ENCODE measurements around the gene AUH.
"Not testable (repeated sequence)": the region's sequence is repeated elsewhere in the genome, so short reads cannot be mapped to it uniquely, and the experiment has no call there.

AUH gene, protein sequence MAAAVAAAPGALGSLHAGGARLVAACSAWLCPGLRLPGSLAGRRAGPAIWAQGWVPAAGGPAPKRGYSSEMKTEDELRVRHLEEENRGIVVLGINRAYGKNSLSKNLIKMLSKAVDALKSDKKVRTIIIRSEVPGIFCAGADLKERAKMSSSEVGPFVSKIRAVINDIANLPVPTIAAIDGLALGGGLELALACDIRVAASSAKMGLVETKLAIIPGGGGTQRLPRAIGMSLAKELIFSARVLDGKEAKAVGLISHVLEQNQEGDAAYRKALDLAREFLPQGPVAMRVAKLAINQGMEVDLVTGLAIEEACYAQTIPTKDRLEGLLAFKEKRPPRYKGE

DNA sequence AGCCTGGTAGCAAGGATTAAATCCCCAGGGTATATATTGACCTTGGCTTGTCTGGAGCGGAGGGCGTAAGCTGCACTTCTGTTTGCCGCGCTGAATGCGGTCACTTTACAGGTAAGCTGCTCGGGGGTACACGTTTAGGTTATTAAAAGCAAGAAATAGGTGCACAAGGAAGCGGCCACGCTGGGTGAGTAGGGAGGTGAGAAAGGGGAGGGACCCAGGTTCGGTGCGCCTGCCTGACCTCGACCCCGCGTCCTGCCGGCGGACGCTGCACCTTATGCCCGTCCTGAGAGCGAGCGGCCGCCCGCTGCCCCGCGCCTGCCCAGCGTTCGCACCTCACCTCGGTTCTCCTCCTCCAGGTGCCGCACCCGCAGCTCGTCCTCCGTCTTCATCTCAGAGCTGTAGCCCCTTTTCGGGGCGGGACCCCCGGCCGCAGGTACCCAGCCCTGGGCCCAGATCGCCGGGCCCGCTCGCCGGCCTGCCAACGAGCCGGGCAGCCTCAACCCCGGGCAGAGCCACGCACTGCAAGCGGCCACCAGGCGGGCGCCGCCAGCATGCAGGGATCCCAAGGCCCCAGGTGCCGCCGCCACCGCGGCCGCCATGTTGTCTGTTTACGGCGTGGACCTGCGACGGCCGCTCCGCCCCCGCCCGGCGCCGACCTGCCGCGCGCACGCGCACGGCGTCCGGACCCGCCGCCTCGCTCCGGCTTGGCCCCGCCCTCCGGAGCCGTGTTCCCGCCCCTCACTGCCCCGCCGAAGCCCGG is at the start of gene AUH:
Gene AUH (minus strand): TSS at position 628 of the 760 bp plus-strand sequence. CDS start 29 bp downstream, at position 599.
- peak; percentile 87 to 97 (median 95) for DNase-seq

DNA sequence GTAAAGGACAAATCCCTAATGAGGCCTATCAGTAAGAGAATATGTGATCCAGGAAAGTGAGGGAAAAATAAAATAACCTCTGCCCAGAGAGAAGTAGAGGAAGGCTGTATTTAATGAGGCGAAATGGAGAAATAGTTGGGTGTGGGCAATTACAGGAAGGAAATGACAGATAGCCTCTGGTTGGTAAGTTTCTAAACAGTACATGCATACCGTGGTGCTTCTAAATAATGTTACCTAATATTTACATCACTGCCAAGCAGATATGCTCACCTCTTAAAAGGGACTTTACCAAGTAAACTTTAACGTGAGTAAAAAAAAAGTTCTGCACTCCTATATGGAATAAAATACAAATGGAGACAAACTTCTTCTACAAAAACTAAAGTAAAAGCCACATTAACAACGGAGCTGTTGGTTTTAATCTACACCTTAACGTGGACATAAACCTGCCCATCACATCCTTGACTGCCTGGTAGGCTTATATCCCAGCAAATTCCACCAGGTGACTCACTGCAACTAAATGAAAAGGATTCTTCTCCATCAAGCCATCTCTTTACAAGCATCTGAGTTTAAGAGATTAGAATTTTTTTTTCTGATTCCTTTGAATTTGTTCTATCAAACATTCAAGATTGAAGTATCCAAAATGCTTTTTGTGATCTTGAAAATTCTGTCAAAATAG is 49.5 kb upstream of the AUH start:
- peak; percentile 59 to 85 (median 82) for DNase-seq

DNA sequence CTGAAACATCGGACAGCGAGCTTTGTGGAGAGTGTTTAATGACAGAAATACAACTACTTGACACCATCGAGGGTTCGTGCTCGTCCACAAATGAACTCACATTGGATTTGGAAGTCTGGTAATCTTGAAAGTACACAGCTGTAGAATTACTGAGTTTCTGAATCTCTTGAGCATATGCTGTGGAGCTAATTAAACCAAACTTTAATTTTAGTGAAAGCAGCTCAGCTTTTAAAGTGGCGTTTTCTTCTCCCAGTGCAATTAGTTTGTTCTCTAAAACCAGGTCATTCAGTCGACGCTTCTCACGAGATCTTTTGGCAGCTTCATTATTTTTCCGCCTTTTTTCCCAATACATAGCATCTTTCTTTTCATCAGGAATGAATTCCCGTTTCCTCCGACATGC is 48.4 kb upstream of the AUH start:
- no peak for DNase-seq

DNA sequence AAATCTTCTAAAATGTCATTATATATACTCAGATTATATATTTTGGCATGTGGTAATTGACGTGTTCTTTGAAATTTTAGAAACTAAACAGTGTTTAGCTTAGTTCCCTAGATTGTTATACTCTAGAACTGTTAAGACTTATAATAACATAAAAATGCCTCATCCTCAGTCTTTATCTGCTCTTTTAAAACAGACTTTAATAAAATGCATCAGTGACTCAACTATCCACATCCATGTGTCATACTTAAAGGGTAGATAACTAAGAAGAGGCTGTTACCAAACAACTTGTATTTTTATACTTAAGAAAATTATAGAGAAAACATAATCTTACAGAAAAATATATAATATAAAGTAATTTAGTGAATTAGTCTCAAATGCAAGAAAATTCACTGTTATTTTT is 46.8 kb upstream of the AUH start:
- DNase-seq, result peak in 2 of 3 donors; percentile 40 to 48

DNA sequence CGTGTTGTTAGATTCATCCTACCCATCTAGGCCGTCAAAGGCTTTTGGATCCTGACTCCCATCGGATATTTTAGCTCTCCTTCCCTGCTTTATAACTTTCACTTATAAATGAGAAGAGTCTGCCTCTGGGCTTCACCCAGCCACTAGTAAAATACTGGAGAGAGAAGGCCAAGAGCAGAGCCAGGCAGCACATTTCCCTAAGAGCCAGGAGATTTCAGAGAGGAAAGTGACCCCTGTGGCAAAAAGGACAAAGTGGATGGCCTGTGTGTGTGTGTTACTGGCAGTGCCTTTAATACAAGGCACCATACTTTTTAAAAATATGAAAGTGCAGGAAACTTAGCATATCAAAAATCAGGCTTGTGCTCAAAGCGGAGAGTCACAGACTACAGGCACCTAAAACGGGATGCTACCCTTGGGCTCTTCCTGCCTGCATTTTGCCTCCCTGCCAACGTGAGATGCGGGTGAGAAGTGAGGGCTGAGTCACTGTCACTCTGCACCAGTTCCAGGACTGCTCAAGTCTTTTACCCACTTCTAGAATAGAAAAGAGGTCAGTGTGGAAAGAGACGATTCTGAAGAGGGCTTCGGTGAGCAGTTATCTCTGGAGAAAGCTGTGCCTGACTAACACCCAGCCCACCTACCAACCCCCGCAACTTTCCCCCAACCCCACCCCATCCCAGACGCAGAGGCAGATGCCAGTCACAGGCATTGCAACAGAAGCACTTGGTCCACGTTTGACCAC is 46.0 kb upstream of the AUH start:
- DNase-seq, result peak; percentile 37 to 59 (median 43)

DNA sequence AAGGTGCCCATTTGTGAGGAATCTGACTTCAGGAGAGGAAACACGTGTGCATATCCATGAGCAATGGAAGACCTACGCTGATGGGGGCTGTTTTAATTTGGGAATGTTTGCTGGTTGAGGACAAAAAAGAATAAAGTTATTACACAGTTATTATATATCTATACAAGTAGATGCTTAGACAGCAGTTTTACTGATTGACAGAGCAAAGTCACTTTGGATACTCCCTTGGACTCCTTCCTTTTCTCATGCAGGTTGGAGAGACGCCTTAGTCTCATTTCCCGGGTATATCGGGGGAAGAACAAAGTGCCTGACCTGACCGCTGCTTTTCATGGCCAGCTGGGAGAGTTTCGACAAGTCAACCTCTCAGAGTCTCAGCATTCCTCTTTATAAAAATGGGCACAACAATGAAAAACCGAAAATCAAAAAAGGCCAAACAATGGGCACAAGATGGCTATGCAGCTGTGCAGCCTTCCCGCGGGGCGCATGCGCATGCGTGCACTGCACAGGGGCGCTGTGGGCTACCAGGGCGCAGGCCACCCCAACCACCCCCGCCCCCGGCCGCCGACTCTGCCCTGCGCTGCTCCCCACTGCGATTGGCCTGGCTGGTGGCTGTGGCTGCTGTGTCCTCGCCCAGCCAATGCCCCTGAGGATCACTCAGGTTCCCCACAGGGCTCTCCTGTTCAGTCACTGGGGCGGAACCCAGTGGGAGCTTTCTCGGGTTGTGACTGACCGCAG is 43.8 kb upstream of the AUH start:
- DNase-seq, result peak in 1 of 3 donors; percentile 22

DNA sequence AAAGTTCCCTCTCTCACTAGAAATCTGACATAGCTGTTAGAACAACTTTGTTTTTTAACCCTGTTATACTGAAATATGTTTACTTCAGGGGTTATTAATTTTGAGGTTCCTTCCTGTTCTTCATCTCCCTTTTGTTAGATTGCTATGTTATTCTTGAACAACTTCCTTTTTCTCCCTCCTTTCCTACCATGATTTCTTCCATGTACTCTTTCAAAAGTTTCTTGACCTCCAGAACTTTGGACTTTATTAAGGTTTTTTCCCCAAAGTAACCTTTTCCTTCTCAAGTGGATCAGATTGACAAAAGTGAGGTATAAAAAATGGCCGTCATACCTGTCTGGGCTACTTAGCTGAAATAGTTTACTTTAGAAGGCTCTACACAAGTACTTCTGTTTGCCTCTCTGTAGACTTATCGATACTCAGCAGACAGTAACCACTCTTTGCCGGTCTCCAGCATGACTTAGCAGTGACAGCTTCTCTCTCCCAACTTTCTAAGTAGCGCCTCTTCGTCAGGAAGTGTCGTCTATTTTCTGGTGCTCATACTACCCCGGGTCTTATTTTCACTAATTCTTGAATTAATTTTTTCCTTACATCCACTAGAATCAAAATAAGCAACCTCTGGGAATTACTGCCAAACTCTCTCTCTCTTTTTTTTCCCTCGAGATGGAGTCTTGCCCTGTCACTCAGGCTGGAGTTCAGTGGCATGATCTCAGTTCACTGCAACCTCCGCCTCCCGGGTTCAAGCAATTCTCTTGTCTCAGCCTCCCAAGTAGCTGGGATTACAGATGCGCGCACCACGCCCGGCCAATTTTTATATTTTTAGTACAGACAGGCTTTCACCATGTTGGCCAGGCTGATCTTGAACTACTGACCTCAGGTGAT is 42.2 kb upstream of the AUH start:
- peak in 1 of 3 donors; percentile 34 for DNase-seq

DNA sequence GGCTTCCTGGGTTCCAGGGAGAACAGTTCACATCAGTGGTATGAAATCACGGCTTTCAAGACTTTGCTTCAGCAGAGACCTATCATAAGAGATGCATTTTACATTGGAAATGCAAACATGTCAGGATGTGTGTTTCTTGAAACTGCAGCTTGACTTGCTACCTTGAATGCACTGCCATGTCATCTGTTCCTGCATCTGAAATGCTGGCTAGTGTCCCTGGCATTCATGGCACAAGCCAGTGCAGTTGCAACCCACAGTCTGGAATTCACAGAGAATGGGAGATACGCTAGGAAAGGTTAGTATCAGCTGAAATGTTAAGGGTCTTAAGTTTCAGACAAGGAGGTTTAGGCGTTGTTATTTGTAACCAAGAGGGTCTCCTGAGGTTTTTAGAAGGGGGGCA is 37.2 kb upstream of the AUH start:
- DNase-seq, result no peak

DNA sequence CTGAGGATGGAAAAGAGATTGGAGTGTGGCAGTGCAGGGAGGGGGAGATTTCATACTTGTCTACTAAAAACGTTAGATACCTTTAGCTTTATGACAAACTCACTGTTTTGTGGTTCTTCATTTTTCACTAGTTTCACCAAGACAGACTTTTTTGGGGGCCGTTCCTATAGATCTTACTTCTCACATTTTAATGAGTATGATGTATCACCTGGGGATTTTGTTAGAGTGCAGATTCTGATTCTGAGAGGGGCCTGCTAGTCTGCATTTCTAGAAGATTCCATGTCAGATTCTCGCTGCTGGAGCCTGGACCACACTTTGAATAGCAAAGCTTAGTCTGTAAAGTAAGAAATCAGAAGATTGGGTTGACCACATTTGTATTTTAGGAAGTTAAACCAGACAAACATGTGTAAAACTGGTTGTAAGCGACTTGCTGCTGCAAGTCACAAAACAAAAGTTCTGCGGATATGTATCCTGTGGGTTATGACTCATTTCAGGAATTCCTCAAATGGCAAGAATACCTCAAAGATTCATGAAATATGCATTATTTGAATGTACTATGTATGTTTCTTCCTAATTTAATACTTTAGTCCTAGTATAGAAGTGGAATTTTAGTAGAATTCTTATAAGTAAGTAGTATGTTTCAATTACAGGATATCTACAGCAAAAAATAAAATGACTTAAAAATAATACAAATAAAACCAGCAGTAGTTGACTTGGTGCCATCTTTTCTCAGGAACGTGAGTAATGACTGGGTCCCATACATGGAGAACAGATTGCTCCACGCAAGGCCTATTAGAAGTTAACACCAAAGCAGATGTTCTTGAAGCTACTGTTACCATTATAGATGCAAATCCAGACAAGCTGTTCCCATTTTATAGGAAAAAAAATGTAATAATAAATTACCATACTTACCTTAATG is 34.1 kb upstream of the AUH start:
- peak; percentile 60 to 85 (median 84) for DNase-seq

DNA sequence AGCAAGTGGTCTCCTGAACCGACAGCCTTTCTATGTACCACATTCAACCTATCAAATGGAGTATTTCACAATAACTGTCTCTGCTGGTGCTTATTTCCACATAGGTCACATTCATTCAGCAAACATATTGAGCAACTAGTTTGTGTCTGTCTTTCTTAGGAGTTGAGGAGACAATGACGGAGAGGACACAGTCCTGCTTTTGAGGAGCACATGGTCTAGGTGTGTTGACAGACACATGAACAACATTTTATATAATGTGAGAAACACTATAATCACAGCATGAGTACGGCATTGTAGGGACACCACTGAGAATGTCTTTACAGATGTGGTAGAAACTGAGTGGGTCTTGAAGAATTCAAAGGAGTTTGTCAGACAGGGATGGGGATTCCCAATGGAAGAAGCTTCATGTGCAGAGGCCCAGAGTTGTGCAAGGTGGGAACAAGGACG is 33.4 kb upstream of the AUH start:
- DNase-seq, result peak; percentile 55 to 82 (median 81)

DNA sequence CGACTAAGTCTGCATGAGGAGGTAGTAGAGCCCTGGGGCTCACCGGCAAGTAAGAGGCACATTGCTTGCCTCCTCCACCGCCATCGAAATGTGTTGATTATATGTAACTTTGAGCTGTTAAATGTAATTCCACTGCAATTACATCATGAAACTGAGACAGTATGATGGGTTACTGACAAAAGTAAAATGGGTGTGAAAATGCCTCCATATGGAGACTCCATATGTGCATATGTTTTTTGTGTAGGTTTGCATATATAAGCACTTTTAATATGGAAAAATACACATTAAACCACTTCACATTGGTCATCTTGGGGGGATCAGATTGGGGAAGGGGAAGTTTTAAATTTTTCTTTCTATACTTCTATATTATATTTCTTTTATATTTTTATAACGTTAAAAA is 32.1 kb upstream of the AUH start:
- DNase-seq, result no peak

DNA sequence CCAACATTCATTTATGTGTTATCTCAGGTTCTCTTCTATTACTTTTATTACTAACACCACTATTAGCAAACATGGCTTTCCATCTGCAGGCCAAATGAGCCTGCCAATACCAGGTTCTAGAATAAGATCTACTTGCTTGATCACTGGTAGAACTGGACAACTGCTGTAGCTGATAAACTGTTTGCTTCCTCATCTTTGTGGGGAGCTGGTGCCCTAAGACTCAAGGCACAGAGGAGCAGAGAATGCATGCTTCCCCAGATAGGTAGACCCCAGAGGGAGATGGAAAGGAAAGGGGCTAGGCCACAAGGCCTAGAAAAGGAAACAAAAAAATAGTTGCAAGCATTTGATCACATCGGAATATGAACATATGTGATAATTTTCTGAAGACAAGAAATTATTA is 30.7 kb upstream of the AUH start:
- no peak for DNase-seq

DNA sequence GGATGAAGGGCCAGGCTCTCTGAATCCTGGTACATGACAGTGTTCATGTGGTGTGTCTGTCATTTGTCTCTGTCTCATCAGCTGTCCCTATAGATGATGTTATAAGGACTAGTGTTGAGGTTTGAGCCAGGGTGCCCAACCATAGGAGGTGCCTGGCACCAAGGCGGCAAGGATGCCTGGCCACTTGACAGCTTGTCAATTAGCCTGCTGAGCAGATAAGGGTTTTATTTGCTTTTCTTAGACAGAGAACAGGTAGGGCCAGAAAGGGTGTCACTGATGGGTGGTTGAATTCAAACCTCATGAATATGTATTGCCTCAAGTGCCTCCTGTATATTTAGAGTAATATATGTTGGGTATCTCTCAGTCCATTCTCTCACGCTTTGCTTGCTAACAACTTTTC is 30.1 kb upstream of the AUH start:
- no peak for DNase-seq

DNA sequence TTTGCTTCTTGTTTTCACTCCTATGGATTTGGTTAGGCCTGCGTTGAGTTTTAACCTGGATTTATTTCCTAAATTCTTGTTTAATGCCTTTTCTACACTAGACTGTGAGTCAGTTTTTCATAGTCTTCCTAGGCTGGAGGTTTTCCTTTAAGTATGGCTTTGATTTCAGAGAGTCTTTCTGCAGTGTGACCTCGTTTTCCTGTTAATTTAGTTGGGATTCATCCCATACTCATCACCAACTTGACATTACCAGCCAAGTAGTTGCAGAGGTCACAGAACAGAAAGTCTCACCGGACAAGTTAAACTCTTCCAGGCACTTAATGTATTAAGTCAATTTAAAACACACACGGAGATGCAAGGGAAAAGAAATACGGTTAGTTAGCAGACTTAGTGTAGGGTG is 29.7 kb upstream of the AUH start:
- no peak for DNase-seq

DNA sequence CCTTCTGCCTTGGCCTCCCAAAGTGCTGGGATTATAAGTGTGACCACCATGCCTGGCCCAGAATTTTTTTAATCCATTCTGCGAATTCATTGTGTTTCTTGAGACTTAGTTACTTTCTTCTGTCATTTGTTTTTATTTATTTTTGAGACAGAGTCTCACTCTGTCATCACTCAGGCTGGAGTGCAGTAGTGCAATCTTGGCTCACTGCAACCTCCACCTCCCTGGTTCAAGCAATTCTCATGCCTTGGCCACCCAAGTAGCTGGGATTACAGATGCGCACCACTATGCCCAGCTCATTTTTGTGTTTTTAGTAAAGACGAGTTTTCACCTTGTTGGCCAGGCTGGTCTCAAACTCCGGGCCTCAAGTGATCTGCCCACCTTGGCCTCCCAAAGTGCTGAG is 28.0 kb upstream of the AUH start:
- DNase-seq, result not testable (repeated sequence)

DNA sequence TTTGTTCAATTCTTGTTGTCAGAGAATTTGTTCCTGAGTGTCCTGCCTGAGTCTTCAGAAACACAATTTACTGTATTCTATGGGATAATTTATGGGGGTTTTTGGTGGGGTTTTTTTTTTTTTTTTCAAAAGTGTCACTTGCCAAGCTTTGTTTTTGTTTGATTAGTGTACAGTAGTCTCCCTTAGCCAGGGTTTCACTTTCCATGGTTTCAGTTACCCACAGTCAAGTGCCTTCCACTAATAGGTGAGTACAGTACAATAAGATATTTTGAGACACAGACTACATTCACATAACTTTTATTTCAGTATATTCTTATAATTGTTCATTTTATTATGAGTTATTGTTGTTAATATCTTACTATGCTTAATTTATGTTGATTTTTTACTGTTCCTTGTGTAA is 25.0 kb upstream of the AUH start:
- peak in 1 of 3 donors; percentile 41 for DNase-seq

DNA sequence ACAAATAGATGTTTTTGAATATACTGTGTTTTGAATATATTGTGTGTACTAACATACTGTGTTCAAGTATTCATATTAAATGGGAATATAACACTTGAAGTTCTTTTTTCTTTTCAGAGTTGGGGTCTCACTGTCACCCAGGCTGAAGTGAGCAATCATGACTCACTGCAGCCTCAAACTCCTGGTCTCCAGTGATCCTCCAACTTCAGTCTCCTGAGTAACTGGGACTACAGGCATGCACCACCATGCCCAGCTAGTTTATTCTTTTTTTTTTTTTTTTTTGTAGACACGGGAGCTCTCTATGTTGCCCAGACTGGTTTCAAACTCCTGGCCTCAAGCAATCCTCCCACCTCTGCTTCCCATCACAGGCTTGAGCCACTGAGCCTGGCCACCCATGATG is 23.2 kb upstream of the AUH start:
- no peak for DNase-seq

DNA sequence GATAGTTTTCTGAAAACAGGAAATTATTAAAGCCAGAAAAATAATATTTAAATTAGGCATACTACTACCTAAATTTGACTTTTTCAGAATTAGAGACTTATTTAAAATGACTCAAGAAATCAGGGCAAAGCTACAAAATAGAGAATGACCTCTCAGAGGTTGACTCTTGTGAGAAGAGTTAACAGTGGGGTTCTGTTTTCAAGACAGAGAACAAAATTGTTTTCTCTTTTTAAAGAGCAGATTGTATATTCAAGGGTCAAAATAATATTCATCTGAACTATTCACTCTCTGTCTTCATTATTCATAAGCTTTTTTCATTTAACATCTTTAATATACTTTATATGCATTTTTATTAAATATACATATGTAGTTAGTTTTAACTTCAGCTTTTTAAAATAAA is 21.9 kb upstream of the AUH start:
- DNase-seq, result no peak

DNA sequence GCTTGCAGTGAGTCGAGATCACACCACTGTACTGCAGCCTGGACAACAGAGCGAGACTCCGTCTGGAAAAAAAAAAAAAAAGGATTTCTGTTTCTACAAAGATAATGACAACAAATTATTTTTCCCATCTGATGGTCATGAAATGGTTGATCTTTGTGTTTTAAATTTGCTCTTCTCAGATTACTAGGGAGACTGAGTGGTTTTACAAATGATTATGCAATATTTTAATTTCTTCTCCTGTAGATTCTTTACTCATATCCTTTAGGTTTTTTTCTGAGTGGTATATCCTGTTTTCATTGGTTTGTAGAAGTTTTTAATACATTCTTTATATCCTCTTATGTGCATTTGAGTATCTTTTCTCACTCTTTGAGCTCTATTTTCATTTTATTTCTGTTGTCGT is 20.6 kb upstream of the AUH start:
- no peak for DNase-seq

DNA sequence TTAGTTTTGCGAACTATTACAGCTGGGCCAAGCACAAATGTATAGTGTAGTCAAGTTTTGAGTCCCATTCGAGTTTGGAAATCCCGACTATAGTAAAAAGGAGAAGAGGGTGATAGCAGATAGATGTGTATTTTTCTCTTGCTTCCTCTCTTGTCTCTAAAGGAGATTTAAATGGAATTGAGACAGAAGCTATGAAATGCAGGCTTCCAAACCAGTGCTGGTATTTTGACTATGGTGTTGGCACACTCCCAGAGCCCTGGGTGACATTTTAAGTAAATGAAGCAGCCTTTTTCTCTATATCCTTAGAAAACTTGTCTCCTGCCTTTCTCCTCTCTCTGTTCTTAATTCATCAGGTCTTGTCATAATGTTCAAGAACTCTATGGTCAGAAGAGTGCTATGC is 17.7 kb upstream of the AUH start:
- DNase-seq, result peak in 2 of 3 donors; percentile 38 to 43

Data from suppressor macrophage treated with lipopolysaccharide for 1 hour (primary cell).